Ishikawa (cell line): ENCODE results near the gene STH.

Experiments used
- CEBPB ChIP-seq: IDR thresholded peaks from 2 replicates; pipeline ENCODE4 v1.6.1; 2012
- CREB1 ChIP-seq: IDR thresholded peaks from 2 replicates; pipeline ENCODE4 v1.6.1; 2012; ENCODE audit warnings: low read depth
- EGR1 ChIP-seq: IDR thresholded peaks from 2 replicates; pipeline ENCODE4 v1.6.1; 2012
- EP300 ChIP-seq: IDR thresholded peaks from 2 replicates; pipeline ENCODE4 v1.6.1; 2012; ENCODE audit warnings: borderline replicate concordance
- RAD21 ChIP-seq: IDR thresholded peaks from 2 replicates; pipeline ENCODE4 v1.6.1; 2012; ENCODE audit warnings: low read depth
- TAF1 ChIP-seq: IDR thresholded peaks from 2 replicates; pipeline ENCODE4 v1.6.1; 2012; ENCODE audit warnings: low read depth, mild to moderate bottlenecking
- TCF12 ChIP-seq: IDR thresholded peaks from 2 replicates; pipeline ENCODE4 v1.6.1; 2012; ENCODE audit warnings: low read depth
- TEAD4 ChIP-seq: IDR thresholded peaks from 2 replicates; pipeline ENCODE4 v1.6.1; 2012
- YY1 ChIP-seq: IDR thresholded peaks from 2 replicates; pipeline ENCODE4 v1.6.1; 2012; ENCODE audit warnings: low read depth
- ZBTB7A ChIP-seq: IDR thresholded peaks from 2 replicates; pipeline ENCODE4 v1.6.1; 2012; ENCODE audit warnings: low read depth
- TF ChIP-seq, protein P1 (sequence below): IDR thresholded peaks from 2 replicates; pipeline ENCODE4 v1.6.1; 2012; ENCODE audit warnings: low read depth, mild to moderate bottlenecking
- TF ChIP-seq, protein P2 (sequence below): IDR thresholded peaks from 2 replicates; pipeline ENCODE4 v1.6.1; 2012
- TF ChIP-seq, protein P3 (sequence below): IDR thresholded peaks from 2 replicates; pipeline ENCODE4 v1.6.1; 2012

DNA sequence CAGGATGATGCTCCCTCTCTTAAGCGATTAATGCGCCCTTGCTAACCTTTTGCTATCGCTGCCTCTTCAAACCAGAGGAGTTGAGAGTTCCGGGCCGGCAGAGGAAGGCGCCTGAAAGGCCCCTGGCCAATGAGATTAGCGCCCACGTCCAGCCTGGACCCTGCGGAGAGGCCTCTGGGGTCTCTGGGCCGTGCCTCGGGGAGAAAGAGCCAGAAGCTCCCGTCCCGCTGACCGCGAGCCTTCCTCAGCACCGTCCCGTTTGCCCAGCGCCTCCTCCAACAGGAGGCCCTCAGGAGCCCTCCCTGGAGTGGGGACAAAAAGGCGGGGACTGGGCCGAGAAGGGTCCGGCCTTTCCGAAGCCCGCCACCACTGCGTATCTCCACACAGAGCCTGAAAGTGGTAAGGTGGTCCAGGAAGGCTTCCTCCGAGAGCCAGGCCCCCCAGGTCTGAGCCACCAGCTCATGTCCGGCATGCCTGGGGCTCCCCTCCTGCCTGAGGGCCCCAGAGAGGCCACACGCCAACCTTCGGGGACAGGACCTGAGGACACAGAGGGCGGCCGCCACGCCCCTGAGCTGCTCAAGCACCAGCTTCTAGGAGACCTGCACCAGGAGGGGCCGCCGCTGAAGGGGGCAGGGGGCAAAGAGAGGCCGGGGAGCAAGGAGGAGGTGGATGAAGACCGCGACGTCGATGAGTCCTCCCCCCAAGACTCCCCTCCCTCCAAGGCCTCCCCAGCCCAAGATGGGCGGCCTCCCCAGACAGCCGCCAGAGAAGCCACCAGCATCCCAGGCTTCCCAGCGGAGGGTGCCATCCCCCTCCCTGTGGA, 16.0 kb upstream of the STH start:
- TF ChIP-seq TAF1 (no peak), EP300 (no peak), YY1 (no peak), CEBPB (no peak), EGR1 (no peak), ZBTB7A (no peak), TCF12 (no peak), RAD21 (no peak), CREB1 (no peak), TEAD4 (no peak)
- TF ChIP-seq, protein P1, sequence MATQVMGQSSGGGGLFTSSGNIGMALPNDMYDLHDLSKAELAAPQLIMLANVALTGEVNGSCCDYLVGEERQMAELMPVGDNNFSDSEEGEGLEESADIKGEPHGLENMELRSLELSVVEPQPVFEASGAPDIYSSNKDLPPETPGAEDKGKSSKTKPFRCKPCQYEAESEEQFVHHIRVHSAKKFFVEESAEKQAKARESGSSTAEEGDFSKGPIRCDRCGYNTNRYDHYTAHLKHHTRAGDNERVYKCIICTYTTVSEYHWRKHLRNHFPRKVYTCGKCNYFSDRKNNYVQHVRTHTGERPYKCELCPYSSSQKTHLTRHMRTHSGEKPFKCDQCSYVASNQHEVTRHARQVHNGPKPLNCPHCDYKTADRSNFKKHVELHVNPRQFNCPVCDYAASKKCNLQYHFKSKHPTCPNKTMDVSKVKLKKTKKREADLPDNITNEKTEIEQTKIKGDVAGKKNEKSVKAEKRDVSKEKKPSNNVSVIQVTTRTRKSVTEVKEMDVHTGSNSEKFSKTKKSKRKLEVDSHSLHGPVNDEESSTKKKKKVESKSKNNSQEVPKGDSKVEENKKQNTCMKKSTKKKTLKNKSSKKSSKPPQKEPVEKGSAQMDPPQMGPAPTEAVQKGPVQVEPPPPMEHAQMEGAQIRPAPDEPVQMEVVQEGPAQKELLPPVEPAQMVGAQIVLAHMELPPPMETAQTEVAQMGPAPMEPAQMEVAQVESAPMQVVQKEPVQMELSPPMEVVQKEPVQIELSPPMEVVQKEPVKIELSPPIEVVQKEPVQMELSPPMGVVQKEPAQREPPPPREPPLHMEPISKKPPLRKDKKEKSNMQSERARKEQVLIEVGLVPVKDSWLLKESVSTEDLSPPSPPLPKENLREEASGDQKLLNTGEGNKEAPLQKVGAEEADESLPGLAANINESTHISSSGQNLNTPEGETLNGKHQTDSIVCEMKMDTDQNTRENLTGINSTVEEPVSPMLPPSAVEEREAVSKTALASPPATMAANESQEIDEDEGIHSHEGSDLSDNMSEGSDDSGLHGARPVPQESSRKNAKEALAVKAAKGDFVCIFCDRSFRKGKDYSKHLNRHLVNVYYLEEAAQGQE = no peak
- TF ChIP-seq, protein P2, sequence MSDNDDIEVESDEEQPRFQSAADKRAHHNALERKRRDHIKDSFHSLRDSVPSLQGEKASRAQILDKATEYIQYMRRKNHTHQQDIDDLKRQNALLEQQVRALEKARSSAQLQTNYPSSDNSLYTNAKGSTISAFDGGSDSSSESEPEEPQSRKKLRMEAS = no peak
- TF ChIP-seq, protein P3, sequence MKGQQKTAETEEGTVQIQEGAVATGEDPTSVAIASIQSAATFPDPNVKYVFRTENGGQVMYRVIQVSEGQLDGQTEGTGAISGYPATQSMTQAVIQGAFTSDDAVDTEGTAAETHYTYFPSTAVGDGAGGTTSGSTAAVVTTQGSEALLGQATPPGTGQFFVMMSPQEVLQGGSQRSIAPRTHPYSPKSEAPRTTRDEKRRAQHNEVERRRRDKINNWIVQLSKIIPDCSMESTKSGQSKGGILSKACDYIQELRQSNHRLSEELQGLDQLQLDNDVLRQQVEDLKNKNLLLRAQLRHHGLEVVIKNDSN = no peak
